Peyer's patch (tissue), 4 donors: Measurements from ENCODE around the gene PCDHGA6. TPM values are rescaled to one million over a fixed set of nuclear protein-coding genes. Genes with fewer than 3 reads are reported as not detected.
A peak's percentile ranks its signal among the peaks of the same experiment; 100 is the strongest.
"Not testable (repeated sequence)": the region's sequence is repeated elsewhere in the genome, so short reads cannot be mapped to it uniquely, and the experiment has no call there.

Experiments used
- DNase-seq, 3 donors: peaks; one replicate each; pipeline ENCODE4 v3.0.0-alpha.2; 2017 to 2019
- H3K27ac ChIP-seq, 4 donors: fragments of 200-600 bp; sonication (generic); one replicate each; pipeline ENCODE4 v1.5.1; 2016 to 2019
- H3K27me3 ChIP-seq, 2 donors: fragments of 200-600 bp; sonication (generic); one replicate each; pipeline ENCODE4 v1.5.1; 2019
- H3K36me3 ChIP-seq, 3 donors: fragments of 200-600 bp; sonication (generic); one replicate each; pipeline ENCODE4 v1.5.1; 2016 to 2019
- H3K4me1 ChIP-seq, 4 donors: fragments of 200-600 bp; sonication (generic); one replicate each; pipeline ENCODE4 v1.5.1; 2016 to 2019
- H3K4me3 ChIP-seq, 4 donors: fragments of 200-600 bp; sonication (generic); 1 replicate in 3 of 4; 2 replicates in 1 of 4; pipeline ENCODE4 v1.5.1; 2016 to 2019; ENCODE audit warnings: mild to moderate bottlenecking in 1 of 4
- H3K9me3 ChIP-seq, 4 donors: fragments of 200-600 bp; sonication (generic); one replicate each; pipeline ENCODE4 v1.5.1; 2016 to 2019; ENCODE audit warnings: mild to moderate bottlenecking in 1 of 4
- CTCF ChIP-seq, 6 experiments: fragments of 450-650 bp in 4 of 6; fragments of 200-600 bp in 2 of 6; sonication (generic) in 1 of 6; IDR thresholded peaks; one replicate each; pipeline ENCODE4 v1.5.1; 2017 to 2019; ENCODE audit warnings: antibody characterized with exemption in 6 of 6, mild to moderate bottlenecking in 3 of 6, moderate library complexity in 1 of 6
- POLR2A ChIP-seq, 2 donors: fragments of 450-650 bp; IDR thresholded peaks; one replicate each; pipeline ENCODE4 v1.5.1; 2017; ENCODE audit warnings: antibody characterized with exemption in 2 of 2, mild to moderate bottlenecking in 2 of 2, moderate library complexity in 2 of 2
- total RNA-seq, 4 donors: library from RNA; depleted of rRNA; stranded (reverse); fragments of >200 nt; gene quantifications; one replicate each; pipeline ENCODE4 v1.1.0, GENCODE V29; 2016

Gene PCDHGA6
- total RNA-seq, 4 donors from 2014 or later: 0.70 to 4.1 (median 1.0) TPM

- no peak overlapping the region for H3K27ac ChIP-seq
- no peaks in the 10 kb centered on the region for H3K4me1 ChIP-seq
- H3K27me3 ChIP-seq: no peaks in the 10 kb centered on the region
- DNase-seq: no peak
- no peaks in the 10 kb centered on the region for H3K36me3 ChIP-seq
- no peak for TF ChIP-seq CTCF (IDR thresholded peaks at IDR 0.05)
- TF ChIP-seq POLR2A (IDR thresholded peaks at IDR 0.05): no peak
- H3K9me3 ChIP-seq: peaks cover 0 to 40% (median 8%) of the 10 kb centered on the region in 4 donors
- H3K4me3 ChIP-seq: no peak overlapping the region
Measured at GRCh38 chr5:141345327-141345726, 28.4 kb upstream of the PCDHGA6 start.

- H3K4me3 ChIP-seq, H3K4me1 ChIP-seq, H3K36me3 ChIP-seq, DNase-seq, H3K27ac ChIP-seq, H3K27me3 ChIP-seq: not testable (repeated sequence)
- H3K9me3 ChIP-seq: peaks cover 0 to 41% (median 8%) of the 10 kb centered on the region in 4 donors
Measured at GRCh38 chr5:141346017-141346416, 27.7 kb upstream of the PCDHGA6 start.

GRCh38 chr5:141349917-141350619, 23.6 kb upstream of the PCDHGA6 start, which contains the start of gene PCDHGB1:
PCDHGB1 (plus strand) TSS chr5:141350099; CDS start chr5:141350261, 162 bp downstream.
- Histone ChIP-seq H3K27ac (no peak within 1 kb of the TSS), H3K4me1 (no peaks in the 10 kb centered on the region), H3K27me3 (no peaks in the 10 kb centered on the region), H3K9me3 (peaks cover 0 to 40% (median 6%) of the 10 kb centered on the region in 4 donors), H3K4me3 (peak within 1 kb of the TSS in 1 of 4 donors; percentile 10), H3K36me3 (no peaks in the 10 kb centered on the region)
- DNase-seq: no peak
- TF ChIP-seq CTCF (IDR thresholded peaks at IDR 0.05): peak in 3 of 6 experiments; percentile 6 to 13 (median 9)
- no peak for TF ChIP-seq POLR2A (IDR thresholded peaks at IDR 0.05)

DNA sequence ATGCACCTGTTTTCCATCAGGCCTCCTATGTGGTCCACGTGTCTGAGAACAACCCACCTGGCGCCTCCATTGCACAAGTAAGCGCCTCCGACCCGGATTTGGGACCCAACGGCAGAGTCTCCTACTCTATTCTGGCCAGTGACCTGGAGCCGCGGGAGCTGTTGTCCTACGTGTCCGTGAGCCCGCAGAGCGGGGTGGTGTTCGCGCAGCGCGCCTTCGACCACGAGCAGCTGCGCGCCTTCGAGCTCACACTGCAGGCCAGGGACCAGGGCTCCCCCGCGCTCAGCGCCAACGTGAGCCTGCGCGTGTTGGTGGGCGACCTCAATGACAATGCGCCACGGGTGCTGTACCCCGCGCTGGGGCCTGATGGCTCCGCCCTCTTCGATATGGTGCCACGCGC, 22.1 kb upstream of the PCDHGA6 start:
- H3K4me1 ChIP-seq: no peaks in the 10 kb centered on the region
- no peaks in the 10 kb centered on the region for H3K27me3 ChIP-seq
- TF ChIP-seq CTCF (IDR thresholded peaks at IDR 0.05): no peak
- no peak for TF ChIP-seq POLR2A (IDR thresholded peaks at IDR 0.05)
- H3K4me3 ChIP-seq: no peak overlapping the region
- no peaks in the 10 kb centered on the region for H3K36me3 ChIP-seq
- no peak for DNase-seq
- no peak overlapping the region for H3K27ac ChIP-seq
- peaks cover 0 to 38% (median 5%) of the 10 kb centered on the region in 4 donors for H3K9me3 ChIP-seq

- Histone ChIP-seq H3K4me3 (peak within 1 kb of the TSS in 2 of 4 donors; percentile 30 to 32), H3K27ac (no peak within 1 kb of the TSS), H3K9me3 (peaks cover 0 to 53% (median 7%) of the 10 kb centered on the region in 4 donors), H3K27me3 (no peaks in the 10 kb centered on the region), H3K4me1 (no peaks in the 10 kb centered on the region), H3K36me3 (no peaks in the 10 kb centered on the region)
- no peak for DNase-seq
- TF ChIP-seq CTCF (IDR thresholded peaks at IDR 0.05): peak in 4 of 6 experiments; percentile 3 to 25 (median 8)
- no peak for TF ChIP-seq POLR2A (IDR thresholded peaks at IDR 0.05)
Measured at GRCh38 chr5:141354900-141355469, 18.7 kb upstream of the PCDHGA6 start, which contains the start of gene PCDHGA4. PCDHGA4 (plus strand) TSS chr5:141355021; CDS start chr5:141355108, 87 bp downstream.

- H3K9me3 ChIP-seq: peaks cover 0 to 58% (median 7%) of the 10 kb centered on the region in 4 donors
- no peak overlapping the region for H3K4me3 ChIP-seq
- no peak overlapping the region for H3K27ac ChIP-seq
- no peak for TF ChIP-seq CTCF (IDR thresholded peaks at IDR 0.05)
- TF ChIP-seq POLR2A (IDR thresholded peaks at IDR 0.05): no peak
- DNase-seq: no peak
- H3K27me3 ChIP-seq: no peaks in the 10 kb centered on the region
- H3K36me3 ChIP-seq: no peaks in the 10 kb centered on the region
- no peaks in the 10 kb centered on the region for H3K4me1 ChIP-seq
Measured at GRCh38 chr5:141355641-141356040, 18.1 kb upstream of the PCDHGA6 start.
